Fibroblast of the aortic adventitia (primary cell): ENCODE results near the gene SPOCK1. TPM values are rescaled to one million over a fixed set of nuclear protein-coding genes. Genes with fewer than 3 reads are reported as not detected.

Experiments
- DNase-seq: peaks from one replicate; pipeline ENCODE4 v3.0.0-alpha.2; 2010; ENCODE audit warnings: low read depth
- H3K4me3 ChIP-seq: 2 replicates; pipeline ENCODE4 v1.5.1; 2011; ENCODE audit warnings: low read depth, mild to moderate bottlenecking, control low read depth, low read length, moderate library complexity
- total RNA-seq: library from RNA; depleted of rRNA; stranded (reverse); fragments of >200 nt; gene quantifications from 2 replicates; pipeline ENCODE4 v1.2.3, GENCODE V29; 2012; ENCODE audit warnings: low replicate concordance
- TF ChIP-seq, protein P1 (sequence below): IDR thresholded peaks from 2 replicates; pipeline ENCODE4 v1.5.1; 2011; ENCODE audit warnings: mild to moderate bottlenecking, low read length, control low read depth, inconsistent platforms; ENCODE audit not compliant: insufficient read depth

Gene SPOCK1
- total RNA-seq, 1 donor: 174 TPM

DNA sequence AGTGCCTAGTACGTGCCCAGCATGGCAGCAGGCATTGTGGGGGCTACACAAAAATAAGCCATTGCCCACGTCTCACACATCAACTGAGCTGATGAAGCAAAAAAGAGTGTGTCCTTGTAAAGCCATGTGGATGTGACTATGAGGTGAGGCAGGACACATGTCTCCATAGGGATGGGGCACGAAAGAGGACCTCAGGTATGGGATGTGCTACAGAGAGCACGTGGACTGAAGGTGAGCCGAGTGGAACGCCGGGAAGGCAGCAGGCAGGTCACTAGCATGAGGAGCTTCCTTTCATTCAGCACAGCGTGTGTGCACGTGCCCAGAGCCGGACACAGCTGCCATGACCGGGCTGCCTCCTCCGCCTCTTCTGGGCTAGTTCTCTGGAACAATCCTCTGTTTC, 429.8 kb downstream of the SPOCK1 start:
- TF ChIP-seq, protein P1, sequence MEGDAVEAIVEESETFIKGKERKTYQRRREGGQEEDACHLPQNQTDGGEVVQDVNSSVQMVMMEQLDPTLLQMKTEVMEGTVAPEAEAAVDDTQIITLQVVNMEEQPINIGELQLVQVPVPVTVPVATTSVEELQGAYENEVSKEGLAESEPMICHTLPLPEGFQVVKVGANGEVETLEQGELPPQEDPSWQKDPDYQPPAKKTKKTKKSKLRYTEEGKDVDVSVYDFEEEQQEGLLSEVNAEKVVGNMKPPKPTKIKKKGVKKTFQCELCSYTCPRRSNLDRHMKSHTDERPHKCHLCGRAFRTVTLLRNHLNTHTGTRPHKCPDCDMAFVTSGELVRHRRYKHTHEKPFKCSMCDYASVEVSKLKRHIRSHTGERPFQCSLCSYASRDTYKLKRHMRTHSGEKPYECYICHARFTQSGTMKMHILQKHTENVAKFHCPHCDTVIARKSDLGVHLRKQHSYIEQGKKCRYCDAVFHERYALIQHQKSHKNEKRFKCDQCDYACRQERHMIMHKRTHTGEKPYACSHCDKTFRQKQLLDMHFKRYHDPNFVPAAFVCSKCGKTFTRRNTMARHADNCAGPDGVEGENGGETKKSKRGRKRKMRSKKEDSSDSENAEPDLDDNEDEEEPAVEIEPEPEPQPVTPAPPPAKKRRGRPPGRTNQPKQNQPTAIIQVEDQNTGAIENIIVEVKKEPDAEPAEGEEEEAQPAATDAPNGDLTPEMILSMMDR: no peak
- no peak for DNase-seq
- H3K4me3 ChIP-seq: no peak overlapping the region

DNA sequence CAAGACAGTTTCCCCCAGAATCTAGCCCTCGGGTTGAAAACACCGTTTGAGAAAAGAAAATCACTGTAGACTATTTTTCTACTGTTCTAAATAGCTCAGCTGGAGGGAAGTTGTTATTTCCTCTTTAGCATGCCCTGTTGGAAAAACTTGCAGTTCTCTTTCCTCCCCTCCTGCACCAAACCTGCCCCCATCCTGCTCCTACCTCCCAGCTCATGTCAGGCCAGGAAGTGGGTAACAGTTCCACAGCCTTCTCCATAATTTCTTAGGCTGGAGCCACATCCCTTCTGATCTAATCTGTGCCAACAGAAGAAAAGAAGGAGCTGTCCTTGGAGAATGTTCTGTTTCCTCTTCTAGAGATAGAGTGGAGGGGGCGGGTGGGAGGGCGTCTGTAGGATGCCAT, 437.7 kb downstream of the SPOCK1 start:
- no peak for DNase-seq
- no peak overlapping the region for H3K4me3 ChIP-seq
- TF ChIP-seq, protein P1: no peak

DNA sequence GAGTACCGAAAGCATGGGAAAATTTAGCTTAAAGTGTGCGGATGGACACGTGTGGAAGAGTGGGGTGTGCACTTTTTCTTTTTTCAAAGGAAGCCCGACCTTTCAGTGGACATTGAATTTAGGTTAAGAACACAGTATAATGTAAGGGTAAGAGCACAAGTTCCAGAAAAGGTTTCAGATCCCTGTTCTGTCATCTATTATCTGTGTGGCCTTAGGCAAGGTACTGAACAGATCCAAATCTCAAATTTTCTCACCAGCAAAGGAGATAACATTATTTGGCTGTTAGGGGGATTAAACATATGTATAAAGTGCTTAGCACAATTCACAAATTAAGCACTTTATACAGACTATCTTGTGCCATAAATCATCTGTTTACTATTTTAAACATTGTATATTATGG, 441.0 kb downstream of the SPOCK1 start:
- no peak for DNase-seq
- TF ChIP-seq, protein P1: no peak
- H3K4me3 ChIP-seq: no peak overlapping the region

DNA sequence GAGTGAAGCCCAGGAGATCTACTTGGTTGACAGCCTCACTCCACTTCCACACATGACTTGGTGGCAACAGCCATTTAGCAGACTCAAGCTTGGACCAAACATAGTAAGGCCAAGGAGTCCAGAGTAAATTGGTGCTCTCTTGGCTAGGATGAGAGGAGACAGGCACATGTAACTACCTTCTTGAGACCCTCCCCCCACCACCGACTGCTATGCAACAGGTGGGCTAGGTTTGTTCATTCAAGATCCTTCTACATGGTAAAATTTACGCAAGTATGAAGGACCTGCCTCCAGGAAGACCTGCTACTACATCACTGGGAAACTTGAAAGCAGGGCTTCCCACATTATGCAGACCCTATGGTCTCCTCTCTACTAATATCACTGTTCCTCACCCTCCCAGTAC, 442.4 kb downstream of the SPOCK1 start:
- H3K4me3 ChIP-seq: no peak overlapping the region
- DNase-seq: no peak
- TF ChIP-seq, protein P1: no peak

DNA sequence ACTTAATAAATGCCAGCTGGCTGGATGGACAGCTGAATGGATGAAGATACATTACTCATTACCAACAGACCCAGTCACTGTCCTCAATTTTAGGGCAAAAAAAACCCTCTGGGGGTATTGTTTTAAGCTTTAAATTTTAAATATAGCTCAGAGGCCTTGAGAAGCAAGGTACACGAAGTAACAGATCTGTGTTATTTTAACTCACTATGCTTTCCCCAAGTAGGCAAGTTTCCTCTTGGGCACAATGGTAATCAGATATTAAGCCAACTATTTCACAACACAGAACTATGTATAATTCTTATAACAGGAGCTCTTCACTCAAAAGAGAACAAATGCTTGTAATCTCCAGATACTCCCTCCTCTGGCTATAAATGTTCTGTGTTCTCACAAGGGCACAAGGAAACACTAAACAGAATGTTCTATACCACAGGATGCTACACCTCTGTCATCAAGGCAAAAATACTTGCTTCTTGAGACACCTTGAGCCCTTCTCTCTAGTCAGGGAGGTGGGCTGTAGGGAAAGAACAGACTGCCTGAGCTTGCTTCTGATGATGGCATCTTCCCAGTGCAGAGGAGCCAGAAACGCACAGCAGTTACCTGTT, 443.8 kb downstream of the SPOCK1 start:
- TF ChIP-seq, protein P1: no peak
- no peak overlapping the region for H3K4me3 ChIP-seq
- peak; percentile 46 for DNase-seq

DNA sequence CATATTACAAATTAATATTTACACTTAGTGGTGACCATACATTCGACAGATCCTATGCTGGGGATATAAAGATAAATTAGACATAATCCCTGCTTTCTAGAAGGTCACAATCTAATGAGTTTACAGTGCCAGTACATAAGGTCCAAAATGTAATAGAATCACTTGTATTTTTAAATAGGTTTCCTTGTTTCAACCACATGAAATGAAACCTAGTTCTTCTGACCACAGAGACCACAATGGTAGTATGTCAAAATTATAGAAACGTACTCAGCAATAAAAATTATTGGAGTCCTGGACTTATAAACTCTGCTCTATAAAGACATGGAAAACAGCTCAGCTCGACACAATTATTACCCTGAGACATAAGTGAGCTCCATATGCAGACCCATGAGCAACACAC, 444.3 kb downstream of the SPOCK1 start:
- DNase-seq: no peak
- H3K4me3 ChIP-seq: no peak overlapping the region
- TF ChIP-seq, protein P1: no peak

DNA sequence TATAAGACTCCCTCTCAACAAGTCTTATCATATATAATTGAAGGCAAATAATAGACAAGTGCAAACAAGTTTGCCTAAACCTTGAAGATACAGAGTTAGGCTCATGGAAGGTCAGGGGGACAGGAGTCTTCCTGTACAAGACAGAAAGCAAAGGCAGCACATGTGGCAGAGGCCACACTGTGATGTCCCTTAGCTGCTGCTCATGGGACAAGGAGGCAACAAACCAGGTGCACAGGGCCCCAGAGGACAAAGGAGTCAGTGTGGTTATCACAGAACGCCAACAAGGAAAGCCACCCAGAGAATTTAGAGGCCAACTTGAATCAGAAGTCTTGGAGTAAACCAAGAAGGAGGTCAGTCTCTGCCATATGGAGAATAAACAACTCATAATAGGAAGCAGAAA, 444.8 kb downstream of the SPOCK1 start:
- no peak for DNase-seq
- H3K4me3 ChIP-seq: no peak overlapping the region

More for the DNA sequence above, 444.8 kb downstream of the SPOCK1 start:
- TF ChIP-seq, protein P1: no peak
